ENCODE data around the gene FES. TPM values are rescaled to one million over a fixed set of nuclear protein-coding genes. Genes with fewer than 3 reads are reported as not detected.

FES gene
- total and polyA plus RNA-seq, 11 donors = 10.7 to 37.5 (median 15.9) TPM

DNA sequence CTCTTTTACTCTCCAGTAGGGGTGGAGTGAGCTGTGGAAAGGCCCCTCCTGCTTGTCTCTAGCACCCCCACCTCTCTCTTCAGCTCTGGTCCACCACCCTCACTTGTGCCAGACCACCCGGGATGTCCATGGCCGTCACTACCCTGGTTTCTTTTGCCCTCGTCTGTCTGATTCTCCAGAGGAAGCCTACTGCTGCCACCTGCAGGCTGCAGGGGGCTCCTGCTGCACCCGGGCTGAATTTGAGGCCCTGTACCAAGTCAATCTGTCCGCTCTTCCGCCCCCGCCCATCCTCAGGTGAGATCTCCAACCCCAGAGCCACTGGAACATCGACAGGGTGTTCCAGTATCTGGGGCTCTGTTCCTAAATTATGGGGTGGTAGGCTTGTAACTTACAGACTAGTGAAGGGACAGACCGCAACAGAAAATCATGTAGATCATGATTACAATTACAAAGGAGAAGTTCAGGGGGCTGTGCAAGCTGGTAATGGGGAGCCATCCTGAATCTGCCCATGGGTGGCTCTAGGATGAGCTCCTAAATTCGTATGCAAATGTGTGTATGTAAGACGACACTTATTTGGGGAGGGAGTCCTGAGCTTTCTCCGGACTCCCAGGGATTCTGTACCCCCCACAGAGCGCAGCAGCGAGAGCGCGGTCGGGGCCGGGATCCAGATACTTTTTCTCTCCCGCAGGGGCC is 50.1 kb downstream of the FES start:
- H3K27me3 ChIP-seq = no peaks in the 10 kb centered on the region
- no peaks in the 10 kb centered on the region for H3K9me3 ChIP-seq
- peak overlapping the region; percentile 50 to 87 (median 68) for H3K4me3 ChIP-seq
- TF ChIP-seq POLR2A (IDR thresholded peaks at IDR 0.05) = no peak
- TF ChIP-seq, protein P1, sequence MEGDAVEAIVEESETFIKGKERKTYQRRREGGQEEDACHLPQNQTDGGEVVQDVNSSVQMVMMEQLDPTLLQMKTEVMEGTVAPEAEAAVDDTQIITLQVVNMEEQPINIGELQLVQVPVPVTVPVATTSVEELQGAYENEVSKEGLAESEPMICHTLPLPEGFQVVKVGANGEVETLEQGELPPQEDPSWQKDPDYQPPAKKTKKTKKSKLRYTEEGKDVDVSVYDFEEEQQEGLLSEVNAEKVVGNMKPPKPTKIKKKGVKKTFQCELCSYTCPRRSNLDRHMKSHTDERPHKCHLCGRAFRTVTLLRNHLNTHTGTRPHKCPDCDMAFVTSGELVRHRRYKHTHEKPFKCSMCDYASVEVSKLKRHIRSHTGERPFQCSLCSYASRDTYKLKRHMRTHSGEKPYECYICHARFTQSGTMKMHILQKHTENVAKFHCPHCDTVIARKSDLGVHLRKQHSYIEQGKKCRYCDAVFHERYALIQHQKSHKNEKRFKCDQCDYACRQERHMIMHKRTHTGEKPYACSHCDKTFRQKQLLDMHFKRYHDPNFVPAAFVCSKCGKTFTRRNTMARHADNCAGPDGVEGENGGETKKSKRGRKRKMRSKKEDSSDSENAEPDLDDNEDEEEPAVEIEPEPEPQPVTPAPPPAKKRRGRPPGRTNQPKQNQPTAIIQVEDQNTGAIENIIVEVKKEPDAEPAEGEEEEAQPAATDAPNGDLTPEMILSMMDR (IDR thresholded peaks at IDR 0.05) = peak; percentile 78 to 94 (median 88)
- 2 to 3% (median 2%) methylated on average over 11 to 19 of the region's 19 CpGs for WGBS, 4 donors
- intact Hi-C loops (cut with DNase I) = loop anchor here in 7 of 10 donors (1.0 to 5.0 kb wide), 7 partner anchors 32 to 287 kb away; partner anchors contain the start of genes MAN2A2 (in 2 of the 7) and PRC1 (in 1 of the 7)
- H3K4me1 ChIP-seq = peaks cover 11 to 58% (median 43%) of the 10 kb centered on the region in 12 donors
- ATAC-seq = peak; percentile 27 to 53 (median 44)
- DNase-seq = peak; percentile 82 to 91 (median 86)
- H3K36me3 ChIP-seq = peaks cover 0 to 30% (median 28%) of the 10 kb centered on the region in 9 donors
- peak overlapping the region in 11 of 12 donors; percentile 64 to 85 (median 77) for H3K27ac ChIP-seq

DNA sequence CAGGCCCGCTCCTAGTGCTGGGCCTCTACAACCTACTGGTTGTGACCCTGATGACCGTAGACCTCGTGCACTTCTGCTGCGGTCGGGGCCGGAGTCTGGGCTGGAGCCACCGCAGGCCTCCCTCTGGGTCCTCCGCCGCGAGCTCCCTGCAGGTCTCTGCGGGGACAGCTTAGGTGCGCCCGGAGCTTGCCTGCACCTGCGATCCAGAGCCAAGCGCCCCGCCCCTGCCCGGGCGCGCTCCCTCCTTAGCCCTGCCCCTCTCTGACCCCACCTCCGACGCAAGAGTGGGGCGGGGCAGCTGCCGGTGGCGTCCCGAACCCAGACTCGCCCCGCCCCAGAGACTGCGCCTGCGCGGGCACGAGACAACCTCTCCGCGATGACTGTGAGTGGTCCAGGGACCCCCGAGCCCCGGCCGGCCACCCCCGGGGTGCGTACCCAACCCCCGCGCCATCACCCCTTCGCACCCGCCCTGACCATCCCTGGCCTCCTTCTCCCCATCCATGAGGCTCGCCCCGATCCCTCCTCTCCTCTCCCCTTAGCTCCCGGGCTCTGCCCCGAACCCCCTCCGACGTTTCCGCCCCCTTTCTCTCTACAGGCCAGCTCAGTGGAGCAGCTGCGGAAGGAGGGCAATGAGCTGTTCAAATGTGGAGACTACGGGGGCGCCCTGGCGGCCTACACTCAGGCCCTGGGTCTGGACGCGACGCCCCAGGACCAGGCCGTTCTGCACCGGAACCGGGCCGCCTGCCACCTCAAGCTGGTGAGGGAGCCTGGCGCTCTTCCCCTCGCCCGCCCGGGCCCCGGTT is 50.8 kb downstream of the FES start, which contains the start of gene UNC45A:
Gene UNC45A (plus strand): TSS at position 337 of the 803 bp plus-strand sequence. CDS start 40 bp downstream, at position 377.
- H3K4me1 ChIP-seq = peaks cover 11 to 55% (median 42%) of the 10 kb centered on the region in 12 donors
- intact Hi-C loops (cut with DNase I) = loop anchor here in 7 of 10 donors (1.0 to 5.0 kb wide), 7 partner anchors 32 to 288 kb away; partner anchors contain the start of genes MAN2A2 (in 2 of the 7) and PRC1 (in 1 of the 7)
- H3K27ac ChIP-seq = peak within 1 kb of the TSS in 11 of 12 donors; percentile 64 to 85 (median 77)
- TF ChIP-seq, protein P1 (IDR thresholded peaks at IDR 0.05) = no peak
- peak in 1 of 2 donors; percentile 67 for TF ChIP-seq POLR2A (IDR thresholded peaks at IDR 0.05)
- peak within 1 kb of the TSS; percentile 50 to 87 (median 68) for H3K4me3 ChIP-seq
- H3K27me3 ChIP-seq = no peaks in the 10 kb centered on the region
- ATAC-seq = peak; percentile 77 to 90 (median 89)
- H3K9me3 ChIP-seq = no peaks in the 10 kb centered on the region
- WGBS, 4 donors = 1 to 2% (median 1%) methylated on average over 14 to 65 of the region's 65 CpGs
- peaks cover 3 to 38% (median 35%) of the 10 kb centered on the region in 9 donors for H3K36me3 ChIP-seq
- peak; percentile 93 to 97 (median 94) for DNase-seq

DNA sequence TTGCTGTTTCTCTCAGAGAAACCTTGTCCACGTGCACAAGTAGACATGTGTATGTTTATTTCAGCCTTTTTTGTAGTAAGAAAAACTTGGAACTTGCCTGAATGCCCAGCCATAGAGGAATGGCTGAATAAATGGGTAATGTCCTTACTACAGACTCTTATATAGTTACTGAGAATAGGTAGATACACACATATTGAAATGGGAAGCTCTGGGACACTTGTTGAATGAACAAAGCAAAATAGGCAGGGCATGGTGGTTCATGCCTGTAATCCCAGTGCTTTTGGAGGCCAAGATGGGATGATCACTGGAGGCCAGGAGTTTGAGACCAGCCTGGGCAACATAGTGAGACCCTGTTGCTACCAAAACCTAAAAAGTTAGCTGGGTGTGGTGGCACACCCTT is 52.5 kb downstream of the FES start:
- 76 to 90% (median 81%) methylated on average over 1 of the region's 1 CpG for WGBS, 4 donors
- DNase-seq = no peak
- H3K27me3 ChIP-seq = no peaks in the 10 kb centered on the region
- intact Hi-C loops (cut with DNase I) = no loop called here
- H3K27ac ChIP-seq = no peak overlapping the region
- H3K4me3 ChIP-seq = no peak overlapping the region
- H3K36me3 ChIP-seq = peaks cover 3 to 55% (median 52%) of the 10 kb centered on the region in 9 donors
- no peak for TF ChIP-seq POLR2A (IDR thresholded peaks at IDR 0.05)
- TF ChIP-seq, protein P1 (IDR thresholded peaks at IDR 0.05) = no peak
- peaks cover 4 to 39% (median 28%) of the 10 kb centered on the region in 12 donors for H3K4me1 ChIP-seq
- H3K9me3 ChIP-seq = no peaks in the 10 kb centered on the region
- ATAC-seq = no peak
